GM23248 (cell line): Measurements from ENCODE around the gene RBM3. TPM values are rescaled to one million over a fixed set of nuclear protein-coding genes. Genes with fewer than 3 reads are reported as not detected.

Experiments used
- DNase-seq: peaks from one replicate; pipeline ENCODE4 v3.0.0-alpha.2; 2015
- H2AFZ ChIP-seq: fragments of 200-600 bp; sonication (generic); 2 replicates; pipeline ENCODE4 v1.6.1; 2016; ENCODE audit warnings: antibody characterized with exemption
- H3F3A ChIP-seq: fragments of 200-600 bp; sonication (generic); 2 replicates; pipeline ENCODE4 v1.6.1; 2016; ENCODE audit warnings: mild to moderate bottlenecking, antibody characterized with exemption, mixed run types; ENCODE audit not compliant: insufficient read depth
- H3K27ac ChIP-seq: fragments of 200-600 bp; sonication (generic); 2 replicates; pipeline ENCODE4 v1.5.1; 2016; ENCODE audit warnings: mild to moderate bottlenecking
- H3K27me3 ChIP-seq: fragments of 200-600 bp; sonication (generic); replicated peaks from 2 replicates; pipeline ENCODE4 v1.6.1; 2016; ENCODE audit warnings: mild to moderate bottlenecking; ENCODE audit not compliant: insufficient read depth
- H3K36me3 ChIP-seq: fragments of 200-600 bp; sonication (generic); 2 replicates; pipeline ENCODE4 v1.6.1; 2016; ENCODE audit warnings: low read depth, mild to moderate bottlenecking
- H3K4me1 ChIP-seq: fragments of 200-600 bp; sonication (generic); 2 replicates; pipeline ENCODE4 v1.6.1; 2016; ENCODE audit warnings: mild to moderate bottlenecking; ENCODE audit not compliant: insufficient read depth
- H3K4me2 ChIP-seq: fragments of 200-600 bp; sonication (generic); one replicate; pipeline ENCODE4 v1.6.1; 2016; ENCODE audit warnings: mild to moderate bottlenecking; ENCODE audit not compliant: unreplicated experiment
- H3K4me3 ChIP-seq: fragments of 200-600 bp; sonication (generic); 2 replicates; pipeline ENCODE4 v1.5.1; 2016; ENCODE audit warnings: mild to moderate bottlenecking
- H3K79me2 ChIP-seq: fragments of 200-600 bp; sonication (generic); 2 replicates; pipeline ENCODE4 v1.6.1; 2016; ENCODE audit warnings: mild to moderate bottlenecking; ENCODE audit not compliant: insufficient read depth
- H3K9ac ChIP-seq: fragments of 200-600 bp; sonication (generic); 2 replicates; pipeline ENCODE4 v1.6.1; 2016; ENCODE audit warnings: mild to moderate bottlenecking
- H3K9me2 ChIP-seq: fragments of 200-600 bp; sonication (generic); 2 replicates; pipeline ENCODE4 v1.6.1; 2016; ENCODE audit warnings: mixed run types, mild to moderate bottlenecking, moderate library complexity; ENCODE audit not compliant: insufficient read depth
- H3K9me3 ChIP-seq: fragments of 200-600 bp; sonication (generic); one replicate; pipeline ENCODE4 v1.6.1; 2017; ENCODE audit warnings: low read depth
- H4K20me1 ChIP-seq: fragments of 200-600 bp; sonication (generic); 2 replicates; pipeline ENCODE4 v1.6.0; 2016; ENCODE audit not compliant: insufficient read depth
- EZH2 ChIP-seq: fragments of 200-600 bp; sonication (generic); IDR thresholded peaks from 2 replicates; pipeline ENCODE4 v1.6.1; 2018; ENCODE audit warnings: antibody characterized with exemption, mild to moderate bottlenecking; ENCODE audit not compliant: insufficient read depth, poor library complexity, severe bottlenecking
- EZH2phosphoT487 ChIP-seq: fragments of 200-600 bp; sonication (generic); IDR thresholded peaks from 2 replicates; pipeline ENCODE4 v1.6.1; 2018; ENCODE audit warnings: antibody characterized with exemption, moderate library complexity, mild to moderate bottlenecking, low read depth; ENCODE audit not compliant: insufficient read depth
- WGBS, 2 experiments: methylation state at CpG; one replicate each; pipeline ENCODE4 v1.1.6; 2015 to 2017; ENCODE audit warnings: low lambda C conversion rate in 2 of 2, low coverage in 1 of 2; ENCODE audit errors: missing lambda C conversion rate in 2 of 2; 5-methylcytosine and 5-hydroxymethylcytosine counted together
- in situ Hi-C: fragments of 300-500 bp; cut with MboI; formaldehyde crosslinking; loops from 2 replicates; pipeline ENCODE4 v1.15.0; 2020
- polyA plus RNA-seq: library from polyadenylated mRNA; unstranded; fragments of >200 nt; fragmentation: Nextera tagmentation; extraction: Ambion mirVana; gene quantifications from 2 replicates; pipeline ENCODE4 v1.2.1, GENCODE V29; 2016
- total RNA-seq: library from RNA; depleted of rRNA; stranded (reverse); fragments of >200 nt; shearing (Covaris generic); gene quantifications from 2 replicates; pipeline ENCODE4 v1.2.3, GENCODE V29; 2014

Gene RBM3
- total and polyA plus RNA-seq, 2 experiments from 2014 or later = 143 to 188 TPM

DNA sequence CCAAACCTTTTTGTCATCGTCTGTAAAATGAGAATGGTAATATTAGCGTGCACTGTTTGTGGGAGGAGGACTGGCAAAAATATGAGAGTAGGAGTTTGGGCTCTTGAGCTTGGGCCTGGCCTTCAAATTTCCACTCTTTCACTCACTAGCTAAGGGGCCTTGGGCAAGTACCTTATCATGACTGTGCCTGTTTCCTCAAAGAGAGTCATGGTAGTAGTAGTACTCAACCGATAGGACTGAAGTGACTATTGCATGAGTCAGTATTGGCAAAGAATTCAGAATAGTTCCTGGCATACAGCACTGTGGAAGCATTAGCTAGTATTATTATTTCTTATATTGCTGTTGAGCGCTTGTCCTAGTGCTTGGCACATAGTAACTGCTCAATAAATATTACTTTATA, 16.0 kb upstream of the RBM3 start:
- Histone ChIP-seq H4K20me1 (no peaks in the 10 kb centered on the region), H3K9me2 (no peaks in the 10 kb centered on the region), H3K4me2 (no peak overlapping the region), H3K4me3 (no peak overlapping the region), H3K27ac (peak overlapping the region; percentile 60), H3K4me1 (peaks cover 9% of the 10 kb centered on the region), H3K36me3 (no peaks in the 10 kb centered on the region), H3K9ac (no peak overlapping the region), H3K27me3 (no peaks in the 10 kb centered on the region), H3K9me3 (no peaks in the 10 kb centered on the region), H2AFZ (no peak overlapping the region), H3F3A (peaks cover 12% of the 10 kb centered on the region; the same call in 1 of the 2 replicates), H3K79me2 (no peaks in the 10 kb centered on the region)
- TF ChIP-seq EZH2phosphoT487 (no peak), EZH2 (no peak)
- WGBS, 2 experiments = 18 to 25% methylated on average over 4 of the region's 4 CpGs
- in situ Hi-C loops = no loop called here
- peak; percentile 87 for DNase-seq

DNA sequence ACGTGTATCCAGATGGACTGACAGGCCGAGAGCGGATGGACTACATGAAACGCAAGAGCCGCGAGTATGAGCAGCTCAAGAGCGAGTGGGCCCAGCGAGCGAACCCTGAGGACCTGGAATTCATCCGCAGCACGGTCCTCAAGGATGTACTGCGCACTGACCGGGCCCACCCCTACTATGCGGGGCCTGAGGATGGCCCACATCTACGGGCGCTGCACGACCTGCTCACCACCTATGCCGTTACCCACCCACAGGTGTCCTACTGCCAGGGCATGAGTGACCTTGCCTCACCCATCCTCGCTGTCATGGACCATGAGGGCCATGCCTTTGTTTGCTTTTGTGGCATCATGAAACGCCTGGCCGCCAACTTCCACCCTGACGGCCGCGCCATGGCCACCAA, 14.6 kb upstream of the RBM3 start:
- in situ Hi-C loops = no loop called here
- H3K4me2 ChIP-seq = no peak overlapping the region
- no peak overlapping the region for H3K9ac ChIP-seq
- no peak overlapping the region for H2AFZ ChIP-seq
- no peak for DNase-seq
- 94 to 95% methylated on average over 8 to 17 of the region's 24 CpGs for WGBS, 2 experiments
- no peaks in the 10 kb centered on the region for H3K79me2 ChIP-seq
- no peak overlapping the region for H3K27ac ChIP-seq
- H4K20me1 ChIP-seq = no peaks in the 10 kb centered on the region
- H3K9me2 ChIP-seq = no peaks in the 10 kb centered on the region
- TF ChIP-seq EZH2 (no peak), EZH2phosphoT487 (no peak)
- peaks cover 12% of the 10 kb centered on the region; the same call in 1 of the 2 replicates for H3F3A ChIP-seq
- no peaks in the 10 kb centered on the region for H3K9me3 ChIP-seq
- no peak overlapping the region for H3K4me3 ChIP-seq
- no peaks in the 10 kb centered on the region for H3K36me3 ChIP-seq
- H3K4me1 ChIP-seq = peaks cover 9% of the 10 kb centered on the region
- H3K27me3 ChIP-seq = no peaks in the 10 kb centered on the region

DNA sequence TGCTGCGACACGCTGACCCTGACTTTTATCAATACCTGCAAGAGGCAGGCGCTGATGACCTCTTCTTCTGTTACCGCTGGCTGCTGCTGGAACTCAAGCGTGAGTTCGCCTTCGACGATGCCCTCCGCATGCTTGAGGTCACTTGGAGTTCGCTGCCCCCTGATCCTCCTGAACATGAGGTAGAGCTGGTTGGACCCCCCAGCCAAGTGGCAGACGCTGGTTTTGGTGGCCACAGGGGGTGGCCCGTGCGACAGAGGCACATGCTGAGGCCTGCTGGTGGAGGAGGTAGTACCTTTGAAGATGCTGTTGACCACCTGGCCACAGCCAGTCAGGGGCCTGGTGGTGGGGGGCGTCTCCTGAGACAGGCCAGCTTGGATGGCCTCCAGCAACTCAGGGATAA, 14.2 kb upstream of the RBM3 start:
- Histone ChIP-seq H3K36me3 (no peaks in the 10 kb centered on the region), H3K27me3 (no peaks in the 10 kb centered on the region), H3K9me3 (no peaks in the 10 kb centered on the region), H3K79me2 (no peaks in the 10 kb centered on the region), H3K9me2 (no peaks in the 10 kb centered on the region), H3F3A (peaks cover 12% of the 10 kb centered on the region; the same call in 1 of the 2 replicates), H3K4me1 (peaks cover 9% of the 10 kb centered on the region), H3K4me3 (no peak overlapping the region), H3K27ac (no peak overlapping the region), H3K4me2 (no peak overlapping the region), H2AFZ (no peak overlapping the region), H4K20me1 (no peaks in the 10 kb centered on the region), H3K9ac (no peak overlapping the region)
- in situ Hi-C loops = no loop called here
- DNase-seq = no peak
- WGBS, 2 experiments = 91 to 97% methylated on average over 10 to 13 of the region's 14 CpGs
- TF ChIP-seq EZH2 (no peak), EZH2phosphoT487 (no peak)

DNA sequence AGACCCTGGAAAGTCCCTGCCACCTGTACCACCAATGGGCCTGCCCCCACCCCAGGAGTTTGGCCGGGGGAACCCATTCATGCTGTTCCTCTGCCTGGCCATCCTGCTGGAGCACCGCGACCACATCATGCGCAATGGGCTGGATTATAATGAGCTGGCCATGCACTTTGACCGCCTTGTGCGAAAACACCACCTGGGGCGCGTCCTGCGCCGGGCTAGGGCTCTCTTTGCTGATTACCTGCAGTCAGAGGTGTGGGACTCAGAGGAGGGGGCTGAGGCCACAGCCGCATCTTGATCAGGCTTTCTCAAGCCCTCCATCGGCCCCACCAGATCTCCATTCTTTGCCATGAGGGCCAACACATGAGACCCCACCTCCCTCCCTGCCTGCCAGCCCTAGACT, 13.6 kb upstream of the RBM3 start:
- no peak for DNase-seq
- H3K4me1 ChIP-seq = peaks cover 9% of the 10 kb centered on the region
- H3K36me3 ChIP-seq = no peaks in the 10 kb centered on the region
- H2AFZ ChIP-seq = no peak overlapping the region
- in situ Hi-C loops = no loop called here
- H3F3A ChIP-seq = peaks cover 12% of the 10 kb centered on the region; the same call in 1 of the 2 replicates
- no peaks in the 10 kb centered on the region for H3K9me3 ChIP-seq
- no peak for TF ChIP-seq EZH2phosphoT487
- TF ChIP-seq EZH2 = no peak
- H3K27ac ChIP-seq = no peak overlapping the region
- H3K4me2 ChIP-seq = no peak overlapping the region
- WGBS, 2 experiments = 89 to 92% methylated on average over 9 to 10 of the region's 12 CpGs
- H3K4me3 ChIP-seq = no peak overlapping the region
- H3K27me3 ChIP-seq = no peaks in the 10 kb centered on the region
- H3K79me2 ChIP-seq = no peaks in the 10 kb centered on the region
- H3K9me2 ChIP-seq = no peaks in the 10 kb centered on the region
- H3K9ac ChIP-seq = no peak overlapping the region
- H4K20me1 ChIP-seq = no peaks in the 10 kb centered on the region

DNA sequence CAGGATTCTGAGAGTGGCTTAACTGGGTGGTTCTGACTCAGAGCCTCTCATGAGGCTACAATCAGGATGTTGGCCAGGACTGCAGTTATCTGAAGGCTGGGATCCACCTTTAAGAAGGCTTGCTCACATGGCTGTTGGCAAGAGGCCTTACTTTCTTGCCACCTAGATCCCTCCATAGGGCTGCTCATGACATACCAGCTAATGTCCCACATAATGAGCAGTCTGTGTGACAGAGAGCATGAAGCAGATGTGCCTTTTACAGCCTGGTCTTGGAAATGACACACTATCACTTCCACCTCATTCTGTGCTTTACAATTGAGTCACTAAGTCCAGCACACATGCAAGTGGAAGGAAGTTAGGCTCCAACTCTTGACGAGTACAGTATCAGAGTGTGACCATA, 4.3 kb upstream of the RBM3 start:
- 0 out of 2 replicates have a peak overlapping the region, but pooled peaks have one; percentile 25 for H3K9ac ChIP-seq
- WGBS, 2 experiments = 0 to 9% methylated on average over 1 of the region's 1 CpG
- TF ChIP-seq EZH2phosphoT487 = no peak
- TF ChIP-seq EZH2 = no peak
- no peaks in the 10 kb centered on the region for H3K27me3 ChIP-seq
- no peak overlapping the region for H3K4me3 ChIP-seq
- DNase-seq = peak; percentile 81
- no peaks in the 10 kb centered on the region for H3K9me3 ChIP-seq
- in situ Hi-C loops = no loop called here
- H3K9me2 ChIP-seq = no peaks in the 10 kb centered on the region
- peaks cover 14% of the 10 kb centered on the region for H3K4me1 ChIP-seq
- H3K4me2 ChIP-seq = peak overlapping the region; percentile 48
- H3F3A ChIP-seq = peaks cover 14% of the 10 kb centered on the region
- H2AFZ ChIP-seq = peak overlapping the region; percentile 45; the same call in 1 of the 2 replicates
- H3K27ac ChIP-seq = peak overlapping the region; percentile 71
- H3K36me3 ChIP-seq = peaks cover 1% of the 10 kb centered on the region
- H3K79me2 ChIP-seq = peaks cover 5% of the 10 kb centered on the region
- no peaks in the 10 kb centered on the region for H4K20me1 ChIP-seq
